AG04450 (cell line): ENCODE measurements around the gene ZPLD1. TPM values are rescaled to one million over a fixed set of nuclear protein-coding genes. Genes with fewer than 3 reads are reported as not detected.

Experiments used
- CTCF ChIA-PET: fragments of 300-600, 350-600 bp; formaldehyde crosslinking; extraction: SDS; loops from one replicate; lab custom pipeline; 2022; ENCODE audit warnings: antibody characterized with exemption, inconsistent platforms; lab: Charles Lee
- POLR2A ChIA-PET: fragments of 350-600 bp; formaldehyde crosslinking; extraction: SDS; loops from one replicate; lab custom pipeline; 2021; ENCODE audit warnings: antibody characterized with exemption, inconsistent platforms; lab: Yijun Ruan, JAX
- DNase-seq: peaks from one replicate; pipeline ENCODE4 v3.0.0-alpha.2; 2011; ENCODE audit warnings: low read depth, low spot score
- H3K27ac ChIP-seq: one replicate; pipeline ENCODE4 v1.5.1; 2012; ENCODE audit warnings: low read depth, low read length, control low read depth
- H3K27me3 ChIP-seq: one replicate; pipeline ENCODE4 v1.6.0; 2012; ENCODE audit warnings: low read length; ENCODE audit not compliant: control insufficient read depth, insufficient read depth
- H3K4me3 ChIP-seq: 2 replicates; pipeline ENCODE4 v1.5.1; 2011; ENCODE audit warnings: mild to moderate bottlenecking, low read depth, low read length, control low read depth
- H3K9me3 ChIP-seq: 2 replicates; pipeline ENCODE4 v1.5.1; 2012; ENCODE audit warnings: low read length; ENCODE audit not compliant: control insufficient read depth, insufficient read depth
- polyA plus RNA-seq: library from polyadenylated mRNA; depleted of rRNA; stranded (reverse); fragments of >200 nt; gene quantifications from 2 replicates; pipeline ENCODE4 v1.2.3, GENCODE V29; 2011
- TF ChIP-seq, protein P1 (sequence below): IDR thresholded peaks from 2 replicates; pipeline ENCODE4 v1.5.1; 2011; ENCODE audit warnings: low read depth, low read length, control low read depth, inconsistent platforms

The ZPLD1 gene
- polyA plus RNA-seq, 1 experiment = 0.02 TPM

DNA sequence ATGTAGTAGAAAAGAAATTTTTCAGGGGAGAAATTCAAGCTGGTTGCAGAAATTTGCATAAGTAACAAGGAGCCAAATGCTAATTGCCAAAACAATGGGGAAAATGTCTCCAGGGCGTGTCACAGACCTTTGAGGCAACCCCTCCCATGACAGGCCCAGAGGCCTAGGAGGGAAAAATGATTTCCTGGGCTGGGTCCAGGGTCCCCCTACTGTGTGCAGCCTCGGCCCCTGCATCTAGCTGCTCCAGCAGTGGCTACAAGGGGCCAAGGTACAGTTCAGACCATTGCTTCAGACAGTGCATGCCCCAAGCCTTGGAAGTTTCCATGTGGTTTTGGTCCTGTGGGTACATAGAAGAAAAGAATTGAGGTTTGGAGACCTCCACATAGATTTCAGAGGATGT is 70.7 kb downstream of the ZPLD1 start:
- POLR2A ChIA-PET = no interaction called here
- Histone ChIP-seq H3K9me3 (no peaks in the 10 kb centered on the region), H3K27me3 (no peaks in the 10 kb centered on the region), H3K27ac (no peak overlapping the region), H3K4me3 (no peak overlapping the region)
- CTCF ChIA-PET = no interaction called here
- no peak for DNase-seq
- TF ChIP-seq, protein P1, sequence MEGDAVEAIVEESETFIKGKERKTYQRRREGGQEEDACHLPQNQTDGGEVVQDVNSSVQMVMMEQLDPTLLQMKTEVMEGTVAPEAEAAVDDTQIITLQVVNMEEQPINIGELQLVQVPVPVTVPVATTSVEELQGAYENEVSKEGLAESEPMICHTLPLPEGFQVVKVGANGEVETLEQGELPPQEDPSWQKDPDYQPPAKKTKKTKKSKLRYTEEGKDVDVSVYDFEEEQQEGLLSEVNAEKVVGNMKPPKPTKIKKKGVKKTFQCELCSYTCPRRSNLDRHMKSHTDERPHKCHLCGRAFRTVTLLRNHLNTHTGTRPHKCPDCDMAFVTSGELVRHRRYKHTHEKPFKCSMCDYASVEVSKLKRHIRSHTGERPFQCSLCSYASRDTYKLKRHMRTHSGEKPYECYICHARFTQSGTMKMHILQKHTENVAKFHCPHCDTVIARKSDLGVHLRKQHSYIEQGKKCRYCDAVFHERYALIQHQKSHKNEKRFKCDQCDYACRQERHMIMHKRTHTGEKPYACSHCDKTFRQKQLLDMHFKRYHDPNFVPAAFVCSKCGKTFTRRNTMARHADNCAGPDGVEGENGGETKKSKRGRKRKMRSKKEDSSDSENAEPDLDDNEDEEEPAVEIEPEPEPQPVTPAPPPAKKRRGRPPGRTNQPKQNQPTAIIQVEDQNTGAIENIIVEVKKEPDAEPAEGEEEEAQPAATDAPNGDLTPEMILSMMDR = no peak

DNA sequence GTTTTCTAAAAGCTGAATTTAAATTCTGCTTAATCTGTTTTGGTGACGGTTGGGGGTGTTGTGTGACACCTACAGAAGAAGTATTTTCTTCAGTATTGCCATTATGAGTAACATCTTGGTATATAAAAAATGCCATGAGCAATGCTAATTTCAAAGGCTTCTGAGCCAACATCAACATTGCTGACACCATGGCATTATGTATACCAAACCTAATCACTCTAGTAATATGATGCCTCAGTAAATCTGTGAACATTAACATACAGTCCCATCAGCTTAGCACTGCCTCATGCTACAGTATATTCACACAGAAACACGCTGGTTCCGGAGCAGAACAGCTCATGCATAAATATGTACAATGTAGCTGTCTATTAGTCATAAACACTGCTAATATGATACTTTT is 75.8 kb downstream of the ZPLD1 start:
- ChIA-PET POLR2A (no interaction called here), CTCF (interaction anchor here (0.8 kb wide), 1 partner anchor 283 kb away, joined by 6 read pairs; no protein-coding TSS in a partner anchor)
- H3K4me3 ChIP-seq = no peak overlapping the region
- DNase-seq = no peak
- H3K27me3 ChIP-seq = no peaks in the 10 kb centered on the region
- H3K9me3 ChIP-seq = no peaks in the 10 kb centered on the region
- TF ChIP-seq, protein P1 = no peak
- no peak overlapping the region for H3K27ac ChIP-seq

DNA sequence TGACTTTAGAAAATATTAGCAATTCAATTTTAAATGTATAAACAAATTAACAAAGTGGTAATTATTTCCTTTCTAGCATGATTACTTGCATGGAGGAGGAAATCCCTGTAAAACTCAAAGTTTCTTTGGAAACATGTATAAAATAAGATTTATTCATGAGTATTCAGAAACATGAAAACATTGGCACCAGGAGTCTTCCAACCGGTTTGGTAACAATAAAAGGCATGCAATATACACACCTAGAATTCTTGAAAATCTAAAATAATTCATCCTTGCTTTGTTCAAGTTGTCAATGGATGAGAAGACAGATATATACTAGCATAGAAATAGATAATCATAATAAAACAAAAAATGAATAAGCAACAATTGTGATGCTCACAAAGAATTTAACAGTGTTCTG is 76.4 kb downstream of the ZPLD1 start:
- TF ChIP-seq, protein P1 = no peak
- POLR2A ChIA-PET = no interaction called here
- Histone ChIP-seq H3K27me3 (no peaks in the 10 kb centered on the region), H3K27ac (no peak overlapping the region), H3K4me3 (no peak overlapping the region), H3K9me3 (no peaks in the 10 kb centered on the region)
- DNase-seq = no peak
- CTCF ChIA-PET = no interaction called here

DNA sequence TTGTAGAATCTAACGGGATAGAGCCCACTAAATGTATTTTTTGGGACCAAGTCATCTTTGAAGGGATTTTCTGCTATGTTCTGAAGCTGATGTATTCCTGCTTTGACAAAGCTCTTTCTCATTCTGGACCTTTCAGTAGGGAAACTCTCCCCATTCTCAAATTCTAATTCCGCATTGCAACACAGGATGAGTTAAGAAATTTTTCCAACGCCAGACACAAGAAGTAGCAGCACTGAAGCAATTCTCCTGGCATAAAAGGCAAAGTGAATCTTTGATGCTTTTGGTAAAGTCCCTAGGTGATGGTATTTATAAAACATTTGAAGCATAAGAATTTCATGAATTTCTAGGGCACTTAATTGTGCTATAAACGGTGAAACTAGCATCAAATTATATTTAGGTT is 76.8 kb downstream of the ZPLD1 start:
- TF ChIP-seq, protein P1 = no peak
- DNase-seq = no peak
- ChIA-PET CTCF (no interaction called here), POLR2A (no interaction called here)
- Histone ChIP-seq H3K4me3 (no peak overlapping the region), H3K9me3 (no peaks in the 10 kb centered on the region), H3K27me3 (no peaks in the 10 kb centered on the region), H3K27ac (no peak overlapping the region)

DNA sequence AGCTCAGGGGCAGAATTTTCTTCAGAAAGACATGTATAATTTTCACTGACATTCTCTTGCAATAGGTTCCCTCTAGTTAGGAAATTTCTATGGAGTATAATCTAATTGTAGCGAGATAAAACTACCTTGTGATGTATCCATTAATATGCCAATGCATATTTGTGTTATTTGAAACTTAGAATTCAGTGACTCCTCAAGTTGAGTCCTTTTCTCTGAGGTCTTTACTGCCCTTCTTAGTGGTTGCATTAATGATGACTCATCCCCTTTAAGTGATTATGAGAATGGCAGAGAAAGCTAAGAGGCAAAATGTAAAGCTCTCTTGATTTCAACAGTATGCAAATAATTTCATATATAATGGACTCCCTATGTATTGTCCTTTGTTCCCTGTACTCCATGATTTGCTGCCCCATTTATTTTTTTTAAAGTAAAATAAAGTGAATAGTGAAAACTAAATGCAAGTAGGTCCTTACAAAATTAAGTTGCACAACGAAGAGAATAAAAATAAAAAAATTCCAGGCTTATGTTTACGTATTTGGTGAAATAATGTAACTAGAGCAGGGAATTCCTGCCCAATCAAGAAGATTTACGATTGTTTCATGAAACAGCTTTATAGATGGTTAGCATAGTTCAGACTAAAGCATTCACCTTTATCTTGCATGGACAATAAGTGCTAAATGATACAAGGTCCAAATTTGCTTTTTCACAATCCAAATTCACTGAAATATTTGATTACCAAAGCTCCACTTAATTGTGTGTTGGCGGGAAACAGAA is 78.1 kb downstream of the ZPLD1 start:
- no peak overlapping the region for H3K27ac ChIP-seq
- H3K4me3 ChIP-seq = no peak overlapping the region
- ChIA-PET POLR2A (no interaction called here), CTCF (interaction anchor here (1.7 kb wide), 1 partner anchor 284 kb away, joined by 4 read pairs; no protein-coding TSS in a partner anchor)
- TF ChIP-seq, protein P1 = no peak
- H3K27me3 ChIP-seq = no peaks in the 10 kb centered on the region
- no peaks in the 10 kb centered on the region for H3K9me3 ChIP-seq
- no peak for DNase-seq
